HG03196 (cell line): Measurements from ENCODE around the gene STRIP2.
"Not testable (repeated sequence)": the region's sequence is repeated elsewhere in the genome, so short reads cannot be mapped to it uniquely, and the experiment has no call there.

Source experiments
- ATAC-seq: cut with Tn5 transposase; IDR thresholded peaks from one replicate; pipeline ENCODE4 v1.9.1; 2021; ENCODE audit not compliant: unreplicated experiment

The STRIP2 gene

GRCh38 chr7:129450295-129450694, 16.1 kb downstream of the STRIP2 start:
- no peak for ATAC-seq

- no peak for ATAC-seq
These were observed 18.5 kb downstream of the STRIP2 start for GRCh38 chr7:129452589-129453231.

- ATAC-seq = no peak
These were observed 19.4 kb downstream of the STRIP2 start for GRCh38 chr7:129453510-129454248.

GRCh38 chr7:129454249-129454551, 20.0 kb downstream of the STRIP2 start:
- no peak for ATAC-seq

GRCh38 chr7:129456421-129456820, 22.2 kb downstream of the STRIP2 start:
- ATAC-seq = no peak

- no peak for ATAC-seq
These were observed 22.9 kb downstream of the STRIP2 start for GRCh38 chr7:129457101-129457500.

GRCh38 chr7:129458171-129458570, 23.9 kb downstream of the STRIP2 start:
- no peak for ATAC-seq

GRCh38 chr7:129461809-129462208, 27.6 kb downstream of the STRIP2 start:
- no peak for ATAC-seq

GRCh38 chr7:129462420-129462819, 28.2 kb downstream of the STRIP2 start:
- no peak for ATAC-seq

- ATAC-seq = no peak
These were observed 30.0 kb downstream of the STRIP2 start for GRCh38 chr7:129464194-129464593.

- no peak for ATAC-seq
These were observed 30.8 kb downstream of the STRIP2 start for GRCh38 chr7:129465080-129465479.

- no peak for ATAC-seq
These were observed 32.6 kb downstream of the STRIP2 start for GRCh38 chr7:129466796-129467195.

- no peak for ATAC-seq
These were observed 33.9 kb downstream of the STRIP2 start for GRCh38 chr7:129468087-129468486.

GRCh38 chr7:129468547-129468946, 34.3 kb downstream of the STRIP2 start:
- no peak for ATAC-seq

- no peak for ATAC-seq
These were observed 35.7 kb downstream of the STRIP2 start for GRCh38 chr7:129469930-129470329.

GRCh38 chr7:129470411-129470810, 36.2 kb downstream of the STRIP2 start:
- ATAC-seq = no peak

- ATAC-seq = no peak
These were observed 37.2 kb downstream of the STRIP2 start for GRCh38 chr7:129471402-129471827.

- not testable (repeated sequence) for ATAC-seq
These were observed 41.7 kb downstream of the STRIP2 start for GRCh38 chr7:129475931-129476330.

GRCh38 chr7:129476398-129476797, 42.2 kb downstream of the STRIP2 start:
- not testable (repeated sequence) for ATAC-seq

- ATAC-seq = no peak
These were observed 45.6 kb downstream of the STRIP2 start for GRCh38 chr7:129479831-129480230.

GRCh38 chr7:129480674-129481363, 46.6 kb downstream of the STRIP2 start:
- ATAC-seq = no peak

- not testable (repeated sequence) for ATAC-seq
These were observed 47.1 kb downstream of the STRIP2 start for GRCh38 chr7:129481376-129481775.
